Kidney (tissue), 14 donors: Measurements from ENCODE around the gene FBXL15. TPM values are rescaled to one million over a fixed set of nuclear protein-coding genes. Genes with fewer than 3 reads are reported as not detected.

ENCODE experiments used
- DNase-seq, 5 donors: peaks; one replicate each; pipeline ENCODE4 v3.0.0-alpha.2; 2013 to 2020
- FAIRE-seq: peaks from 2 replicates; lab custom pipeline; 2012; peaks lifted over from hg19 to GRCh38; lab: Jason Lieb, UNC
- H3K27ac ChIP-seq, 2 donors: one replicate each; pipeline ENCODE4 v1.7.0; 2013; ENCODE audit warnings: low read depth in 2 of 2, low read length in 2 of 2, inconsistent platforms in 1 of 2
- H3K27me3 ChIP-seq: one replicate; pipeline ENCODE4 v1.7.1; 2013; ENCODE audit warnings: low read length, inconsistent platforms; ENCODE audit not compliant: control insufficient read depth, insufficient read depth
- H3K36me3 ChIP-seq, 3 donors: one replicate each; pipeline versions ENCODE4 v1.7.0 to v1.7.1; 2013; ENCODE audit warnings: low read length in 3 of 3, control low read depth in 1 of 3, inconsistent platforms in 1 of 3; ENCODE audit not compliant: insufficient read depth in 3 of 3, control insufficient read depth in 2 of 3
- H3K4me1 ChIP-seq, 3 donors: one replicate each; pipeline versions ENCODE4 v1.7.0 to v1.7.1; 2013; ENCODE audit warnings: low read length in 3 of 3, inconsistent platforms in 1 of 3, low read depth in 1 of 3; ENCODE audit not compliant: control insufficient read depth in 2 of 3, insufficient read depth in 2 of 3
- H3K4me3 ChIP-seq, 3 donors: one replicate each; pipeline versions ENCODE4 v1.7.0 to v1.8.1; 2013; ENCODE audit warnings: low read length in 3 of 3, control low read depth in 1 of 3, inconsistent platforms in 1 of 3
- H3K9ac ChIP-seq, 3 donors: one replicate each; pipeline versions ENCODE4 v1.7.0 to v1.7.1; 2013; ENCODE audit warnings: low read length in 3 of 3, control low read depth in 1 of 3, inconsistent platforms in 1 of 3
- H3K9me3 ChIP-seq, 3 donors: one replicate each; pipeline versions ENCODE4 v1.7.0 to v1.7.1; 2013; ENCODE audit warnings: low read length in 3 of 3, control low read depth in 1 of 3, inconsistent platforms in 1 of 3; ENCODE audit not compliant: control insufficient read depth in 2 of 3, insufficient read depth in 1 of 3
- CTCF ChIP-seq: IDR thresholded peaks from 3 replicates; pipeline ENCODE4 v1.5.1; 2012; ENCODE audit warnings: mild to moderate bottlenecking, moderate library complexity, borderline replicate concordance; ENCODE audit not compliant: insufficient read depth; ENCODE audit errors: extremely low read depth
- intact Hi-C: fragments of 100-400 bp; cut with DNase I; formaldehyde crosslinking; loops from one replicate; pipeline ENCODE4 v1.11.1; 2022
- polyA plus RNA-seq: library from polyadenylated mRNA; stranded (reverse); fragments of 350-450 nt; fragmentation: Illumina TruSeq; extraction: RNeasy Lipid Tissue Mini Kit (QIAGEN cat#74804); gene quantifications from one replicate; pipeline ENCODE4 v1.2.3, GENCODE V29; 2014; ENCODE audit warnings: low read depth, low replicate concordance; ENCODE audit not compliant: insufficient read depth
- total RNA-seq: library from RNA; stranded (reverse); fragmentation: NEBNext Ultra II Directional; extraction: Animal tissue kit (Norgen Biotek cat#: 25700); gene quantifications from one replicate; pipeline ENCODE4 v1.2.1, GENCODE V29; 2021
- donor health status: control.
- donor health status: control.
- donor health status: control.
- donor health status: control.
- donor health status: control.
- donor health status: DM: yes; HTN: yes; CAD: no.
- donor health status: Normal renal cell carcinoma (clear cell type).

The FBXL15 gene
- total and polyA plus RNA-seq, 2 donors from 2014 or later, result 17.9 to 28.0 TPM

GRCh38 chr10:102400076-102400475 lies 20.6 kb upstream of the FBXL15 start:
- intact Hi-C loops, result no loop called here
- no peak for TF ChIP-seq CTCF
- FAIRE-seq (no peak), DNase-seq (peak in 2 of 5 donors; percentile 72 to 75)
- Histone ChIP-seq H3K9me3 (no peaks in the 10 kb centered on the region), H3K4me1 (peaks cover 0 to 13% (median 10%) of the 10 kb centered on the region in 3 donors), H3K27ac (no peak overlapping the region), H3K4me3 (peak overlapping the region in 1 of 3 donors; percentile 59), H3K27me3 (no peaks in the 10 kb centered on the region), H3K36me3 (peaks cover 0 to 5% (median 0%) of the 10 kb centered on the region in 3 donors), H3K9ac (peak overlapping the region in 1 of 3 donors; percentile 77)

- FAIRE-seq (no peak), DNase-seq (peak in 2 of 5 donors; percentile 55 to 82)
- Histone ChIP-seq H3K4me1 (peaks cover 0 to 13% (median 10%) of the 10 kb centered on the region in 3 donors), H3K9me3 (no peaks in the 10 kb centered on the region), H3K36me3 (peaks cover 0 to 5% (median 0%) of the 10 kb centered on the region in 3 donors), H3K9ac (no peak overlapping the region), H3K27me3 (no peaks in the 10 kb centered on the region), H3K27ac (no peak overlapping the region), H3K4me3 (no peak overlapping the region)
- TF ChIP-seq CTCF, result no peak
- intact Hi-C loops, result no loop called here
Measured at GRCh38 chr10:102400598-102401341, 19.9 kb upstream of the FBXL15 start.

- Histone ChIP-seq H3K9ac (no peak overlapping the region), H3K27me3 (no peaks in the 10 kb centered on the region), H3K9me3 (no peaks in the 10 kb centered on the region), H3K4me1 (peaks cover 0 to 9% (median 8%) of the 10 kb centered on the region in 3 donors), H3K27ac (no peak overlapping the region), H3K36me3 (peaks cover 0 to 5% (median 0%) of the 10 kb centered on the region in 3 donors), H3K4me3 (no peak overlapping the region)
- no peak for DNase-seq
- TF ChIP-seq CTCF, result no peak
- intact Hi-C loops, result no loop called here
- no peak for FAIRE-seq
Measured at GRCh38 chr10:102401342-102401654, 19.3 kb upstream of the FBXL15 start.
